ENCODE results near the gene MTIF2.
"Not testable (repeated sequence)": the region's sequence is repeated elsewhere in the genome, so short reads cannot be mapped to it uniquely, and the experiment has no call there.

DNA sequence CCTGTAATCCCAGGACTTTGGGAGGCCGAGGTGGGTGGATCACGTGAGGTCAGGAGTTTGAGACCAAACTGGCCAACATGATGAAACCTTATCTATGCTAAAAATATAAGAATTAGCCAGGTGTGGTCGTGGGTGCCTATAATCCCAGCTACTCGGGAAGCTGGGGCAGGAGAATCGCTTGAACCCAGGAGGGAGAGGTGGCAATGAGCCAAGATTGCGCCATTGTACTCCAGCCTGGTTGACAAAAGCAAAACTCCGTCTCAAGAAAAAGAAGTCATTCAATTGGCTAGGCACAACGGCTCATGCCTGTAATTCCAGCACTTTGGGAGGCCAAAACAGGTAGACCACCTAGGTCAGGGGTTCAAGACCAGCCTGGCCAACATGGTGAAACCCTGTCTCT, 27.4 kb downstream of the MTIF2 start:
- TF ChIP-seq, protein P1, sequence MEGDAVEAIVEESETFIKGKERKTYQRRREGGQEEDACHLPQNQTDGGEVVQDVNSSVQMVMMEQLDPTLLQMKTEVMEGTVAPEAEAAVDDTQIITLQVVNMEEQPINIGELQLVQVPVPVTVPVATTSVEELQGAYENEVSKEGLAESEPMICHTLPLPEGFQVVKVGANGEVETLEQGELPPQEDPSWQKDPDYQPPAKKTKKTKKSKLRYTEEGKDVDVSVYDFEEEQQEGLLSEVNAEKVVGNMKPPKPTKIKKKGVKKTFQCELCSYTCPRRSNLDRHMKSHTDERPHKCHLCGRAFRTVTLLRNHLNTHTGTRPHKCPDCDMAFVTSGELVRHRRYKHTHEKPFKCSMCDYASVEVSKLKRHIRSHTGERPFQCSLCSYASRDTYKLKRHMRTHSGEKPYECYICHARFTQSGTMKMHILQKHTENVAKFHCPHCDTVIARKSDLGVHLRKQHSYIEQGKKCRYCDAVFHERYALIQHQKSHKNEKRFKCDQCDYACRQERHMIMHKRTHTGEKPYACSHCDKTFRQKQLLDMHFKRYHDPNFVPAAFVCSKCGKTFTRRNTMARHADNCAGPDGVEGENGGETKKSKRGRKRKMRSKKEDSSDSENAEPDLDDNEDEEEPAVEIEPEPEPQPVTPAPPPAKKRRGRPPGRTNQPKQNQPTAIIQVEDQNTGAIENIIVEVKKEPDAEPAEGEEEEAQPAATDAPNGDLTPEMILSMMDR (IDR thresholded peaks at IDR 0.05): not testable (repeated sequence)
- not testable (repeated sequence) for TF ChIP-seq POLR2AphosphoS5 (IDR thresholded peaks at IDR 0.05; ENCODE audit: low read depth, low read length); SIN3A (IDR thresholded peaks at IDR 0.05; ENCODE audit: borderline replicate concordance, insufficient read depth, low read depth, low read length)
- TF ChIP-seq, protein P2, sequence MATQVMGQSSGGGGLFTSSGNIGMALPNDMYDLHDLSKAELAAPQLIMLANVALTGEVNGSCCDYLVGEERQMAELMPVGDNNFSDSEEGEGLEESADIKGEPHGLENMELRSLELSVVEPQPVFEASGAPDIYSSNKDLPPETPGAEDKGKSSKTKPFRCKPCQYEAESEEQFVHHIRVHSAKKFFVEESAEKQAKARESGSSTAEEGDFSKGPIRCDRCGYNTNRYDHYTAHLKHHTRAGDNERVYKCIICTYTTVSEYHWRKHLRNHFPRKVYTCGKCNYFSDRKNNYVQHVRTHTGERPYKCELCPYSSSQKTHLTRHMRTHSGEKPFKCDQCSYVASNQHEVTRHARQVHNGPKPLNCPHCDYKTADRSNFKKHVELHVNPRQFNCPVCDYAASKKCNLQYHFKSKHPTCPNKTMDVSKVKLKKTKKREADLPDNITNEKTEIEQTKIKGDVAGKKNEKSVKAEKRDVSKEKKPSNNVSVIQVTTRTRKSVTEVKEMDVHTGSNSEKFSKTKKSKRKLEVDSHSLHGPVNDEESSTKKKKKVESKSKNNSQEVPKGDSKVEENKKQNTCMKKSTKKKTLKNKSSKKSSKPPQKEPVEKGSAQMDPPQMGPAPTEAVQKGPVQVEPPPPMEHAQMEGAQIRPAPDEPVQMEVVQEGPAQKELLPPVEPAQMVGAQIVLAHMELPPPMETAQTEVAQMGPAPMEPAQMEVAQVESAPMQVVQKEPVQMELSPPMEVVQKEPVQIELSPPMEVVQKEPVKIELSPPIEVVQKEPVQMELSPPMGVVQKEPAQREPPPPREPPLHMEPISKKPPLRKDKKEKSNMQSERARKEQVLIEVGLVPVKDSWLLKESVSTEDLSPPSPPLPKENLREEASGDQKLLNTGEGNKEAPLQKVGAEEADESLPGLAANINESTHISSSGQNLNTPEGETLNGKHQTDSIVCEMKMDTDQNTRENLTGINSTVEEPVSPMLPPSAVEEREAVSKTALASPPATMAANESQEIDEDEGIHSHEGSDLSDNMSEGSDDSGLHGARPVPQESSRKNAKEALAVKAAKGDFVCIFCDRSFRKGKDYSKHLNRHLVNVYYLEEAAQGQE (IDR thresholded peaks at IDR 0.05; ENCODE audit: insufficient read depth in 1 of 2, low read depth in 2 of 2, low read length in 1 of 2): not testable (repeated sequence)
